HCT116 (cell line): ENCODE measurements around the gene WNK3. TPM values are rescaled to one million over a fixed set of nuclear protein-coding genes. Genes with fewer than 3 reads are reported as not detected.

Experiments
- ATAC-seq: fragments of 200-7000 bp; cut with Tn5 transposase; 2 replicates; pipeline ENCODE4 v1.9.1; 2020; ENCODE audit warnings: mild to moderate bottlenecking, moderate library complexity
- BruUV-seq: library from RNA; stranded (reverse); fragments of 400-500 nt; replicated peaks from 2 replicates; lab custom pipeline; 2021; lab: Mats Ljungman, UMichigan
- CTCF ChIA-PET: fragments of 300-600 bp; sonication (Branson Sonifier 250); formaldehyde crosslinking; loops from one replicate; lab custom pipeline; 2021; ENCODE audit warnings: antibody characterized with exemption; lab: Charles Lee
- POLR2A ChIA-PET: fragments of 300-600, 350-600 bp; sonication (Branson Sonifier 250); formaldehyde crosslinking; loops from one replicate; lab custom pipeline; 2021; ENCODE audit warnings: antibody characterized with exemption; lab: Charles Lee
- RAD21 ChIA-PET, 2 experiments: fragments of 300-600 bp; sonication (Branson Sonifier 250); formaldehyde crosslinking; loops; one replicate each; lab custom pipeline; 2023; ENCODE audit warnings: low total read pairs in 2 of 2; ENCODE audit not compliant: uncharacterized antibody in 2 of 2, unreplicated experiment in 2 of 2, low non-redundant PET in 1 of 2; lab: Charles Lee
- DNase-seq: peaks from one replicate; pipeline ENCODE4 v3.0.0-alpha.2; 2010; ENCODE audit warnings: low read depth, low spot score
- H2AFZ ChIP-seq: fragments of 200-600 bp; shearing (Covaris generic), sonication (generic); 2 replicates; pipeline ENCODE4 v1.6.1; 2017; ENCODE audit warnings: low read depth, mixed run types, mixed read lengths, antibody characterized with exemption, low read length; ENCODE audit not compliant: poor library complexity, severe bottlenecking
- H3K27ac ChIP-seq: 2 replicates; pipeline ENCODE4 v1.5.1; 2012; ENCODE audit warnings: low read depth, low read length
- H3K27me3 ChIP-seq: fragments of 200-600 bp; sonication (generic); 2 replicates; pipeline ENCODE4 v1.6.1; 2016; ENCODE audit warnings: mixed run types, low read length, mixed read lengths; ENCODE audit not compliant: insufficient read depth
- H3K36me3 ChIP-seq, 2 experiments: fragments of 200-500 bp in 1 of 2; fragments of 200-600 bp in 1 of 2; sonication (Bioruptor generic) in 1 of 2; sonication (generic) in 1 of 2; 2 replicates each; pipeline versions ENCODE4 v1.5.1 to v1.6.1; 2014 to 2016; ENCODE audit warnings: low read length in 2 of 2, inconsistent platforms in 1 of 2, mixed read lengths in 1 of 2, mixed run types in 1 of 2; ENCODE audit not compliant: insufficient read depth in 2 of 2, control insufficient read depth in 1 of 2
- H3K4me1 ChIP-seq, 2 experiments: fragments of 200-600 bp in 1 of 2; sonication (generic) in 1 of 2; 2 replicates each; pipeline versions ENCODE4 v1.5.1 to v1.6.1; 2012 to 2017; ENCODE audit warnings: low read length in 2 of 2, inconsistent platforms in 1 of 2, mild to moderate bottlenecking in 1 of 2, mixed read lengths in 1 of 2, mixed run types in 1 of 2, moderate library complexity in 1 of 2; ENCODE audit not compliant: insufficient read depth in 2 of 2, control insufficient read depth in 1 of 2
- H3K4me2 ChIP-seq: fragments of 200-600 bp; sonication (generic); 2 replicates; pipeline ENCODE4 v1.6.1; 2017; ENCODE audit warnings: mixed run types, low read length, mixed read lengths
- H3K4me3 ChIP-seq, 2 experiments: fragments of 200-600 bp in 1 of 2; sonication (generic) in 1 of 2; replicated peaks in 1 of 2; 2 replicates each; pipeline ENCODE4 v1.5.1; 2011 to 2016; ENCODE audit warnings: low read length in 2 of 2, control low read depth in 1 of 2, low read depth in 1 of 2, mild to moderate bottlenecking in 1 of 2, mixed read lengths in 1 of 2, mixed run types in 1 of 2
- H3K79me2 ChIP-seq: fragments of 200-600 bp; sonication (generic); 2 replicates; pipeline ENCODE4 v1.6.1; 2017; ENCODE audit warnings: mild to moderate bottlenecking, mixed run types, low read length, moderate library complexity, mixed read lengths; ENCODE audit not compliant: insufficient read depth
- H3K9ac ChIP-seq: fragments of 200-600 bp; sonication (generic); 2 replicates; pipeline ENCODE4 v1.6.1; 2016; ENCODE audit warnings: low read length, mixed read lengths
- H3K9me2 ChIP-seq: fragments of 200-600 bp; sonication (generic), shearing (Covaris generic); 2 replicates; pipeline ENCODE4 v1.6.1; 2017; ENCODE audit warnings: mixed run types, mild to moderate bottlenecking, moderate library complexity; ENCODE audit not compliant: insufficient read depth
- H3K9me3 ChIP-seq, 2 experiments: fragments of 200-500 bp in 1 of 2; fragments of 200-600 bp in 1 of 2; sonication (Bioruptor generic) in 1 of 2; sonication (generic) in 1 of 2; 2 replicates each; pipeline ENCODE4 v1.6.1; 2014 to 2017; ENCODE audit warnings: low read length in 2 of 2, mixed read lengths in 2 of 2, inconsistent platforms in 1 of 2, low read depth in 1 of 2, mild to moderate bottlenecking in 1 of 2, mixed run types in 1 of 2, moderate library complexity in 1 of 2; ENCODE audit not compliant: control insufficient read depth in 1 of 2, insufficient read depth in 1 of 2
- H4K20me1 ChIP-seq: fragments of 200-600 bp; sonication (generic), shearing (Covaris generic); 2 replicates; pipeline ENCODE4 v1.6.1; 2017; ENCODE audit warnings: mixed run types, mild to moderate bottlenecking, moderate library complexity; ENCODE audit not compliant: insufficient read depth
- CBX3 ChIP-seq: IDR thresholded peaks from 2 replicates; pipeline ENCODE4 v1.6.1; 2012; ENCODE audit warnings: low read depth
- CEBPB ChIP-seq: IDR thresholded peaks from 2 replicates; pipeline ENCODE4 v1.6.1; 2012; ENCODE audit warnings: low read depth
- EGR1 ChIP-seq: IDR thresholded peaks from 2 replicates; pipeline ENCODE4 v1.6.1; 2012; ENCODE audit warnings: low read depth
- EZH2phosphoT487 ChIP-seq: fragments of 200-600 bp; IDR thresholded peaks from 2 replicates; pipeline ENCODE4 v1.6.1; 2018; ENCODE audit warnings: antibody characterized with exemption, borderline replicate concordance
- FOSL1 ChIP-seq: IDR thresholded peaks from 2 replicates; pipeline ENCODE4 v1.6.1; 2012; ENCODE audit warnings: low read depth
- JUND ChIP-seq: IDR thresholded peaks from 2 replicates; pipeline ENCODE4 v1.6.1; 2012
- MAX ChIP-seq: IDR thresholded peaks from 2 replicates; pipeline ENCODE4 v1.6.1; 2012
- POLR2AphosphoS5 ChIP-seq: IDR thresholded peaks from 2 replicates; pipeline ENCODE4 v1.6.1; 2011; ENCODE audit warnings: mild to moderate bottlenecking, low read depth, low read length, moderate library complexity
- REST ChIP-seq: IDR thresholded peaks from 2 replicates; pipeline ENCODE4 v1.6.1; 2012; ENCODE audit warnings: low read depth
- YY1 ChIP-seq: IDR thresholded peaks from 2 replicates; pipeline ENCODE4 v1.6.1; 2011; ENCODE audit warnings: low read length, low read depth, moderate library complexity, mild to moderate bottlenecking; ENCODE audit not compliant: insufficient replicate concordance; ENCODE audit errors: extremely low read depth
- ZBTB33 ChIP-seq: IDR thresholded peaks from 2 replicates; pipeline ENCODE4 v1.6.1; 2011; ENCODE audit warnings: mild to moderate bottlenecking, low read length, moderate library complexity; ENCODE audit not compliant: insufficient replicate concordance; ENCODE audit errors: extremely low read depth
- ZFX ChIP-seq: fragments of 450-650 bp; IDR thresholded peaks from 2 replicates; pipeline ENCODE4 v1.6.1; 2017
- intact Hi-C: fragments of 100-400 bp; cut with micrococcal nuclease; formaldehyde crosslinking; loops from 2 replicates; pipeline ENCODE4 v1.10.0; 2022
- total RNA-seq: library from RNA; stranded (reverse); gene quantifications from one replicate; pipeline ENCODE4 v1.2.1, GENCODE V29; 2021; ENCODE audit not compliant: unreplicated experiment
- TF ChIP-seq, protein P1 (sequence below), 3 experiments: fragments of 200-600 bp in 1 of 3; sonication (generic) in 1 of 3; IDR thresholded peaks in 2 of 3; conservative IDR thresholded peaks in 1 of 3; 2 replicates each; pipeline ENCODE4 v1.5.1; 2012 to 2017; ENCODE audit warnings: low read depth in 2 of 3, low read length in 2 of 3, antibody characterized with exemption in 1 of 3, borderline replicate concordance in 1 of 3, control low read depth in 1 of 3, mild to moderate bottlenecking in 1 of 3, mixed read lengths in 1 of 3, mixed run types in 1 of 3, moderate library complexity in 1 of 3; ENCODE audit not compliant: insufficient read depth in 1 of 3

WNK3 gene
- total RNA-seq, 1 experiment from 2014 or later, result 0.05 TPM

GRCh38 chrX:54193085-54193821 is 164.6 kb downstream of the WNK3 start:
- no peaks in the 10 kb centered on the region for H3K9me3 ChIP-seq
- TF ChIP-seq FOSL1 (no peak), ZBTB33 (no peak), JUND (no peak), CBX3 (no peak), ZFX (no peak), YY1 (no peak), CEBPB (no peak), REST (no peak), MAX (no peak), EZH2phosphoT487 (no peak), EGR1 (no peak), POLR2AphosphoS5 (no peak)
- TF ChIP-seq, protein P1, sequence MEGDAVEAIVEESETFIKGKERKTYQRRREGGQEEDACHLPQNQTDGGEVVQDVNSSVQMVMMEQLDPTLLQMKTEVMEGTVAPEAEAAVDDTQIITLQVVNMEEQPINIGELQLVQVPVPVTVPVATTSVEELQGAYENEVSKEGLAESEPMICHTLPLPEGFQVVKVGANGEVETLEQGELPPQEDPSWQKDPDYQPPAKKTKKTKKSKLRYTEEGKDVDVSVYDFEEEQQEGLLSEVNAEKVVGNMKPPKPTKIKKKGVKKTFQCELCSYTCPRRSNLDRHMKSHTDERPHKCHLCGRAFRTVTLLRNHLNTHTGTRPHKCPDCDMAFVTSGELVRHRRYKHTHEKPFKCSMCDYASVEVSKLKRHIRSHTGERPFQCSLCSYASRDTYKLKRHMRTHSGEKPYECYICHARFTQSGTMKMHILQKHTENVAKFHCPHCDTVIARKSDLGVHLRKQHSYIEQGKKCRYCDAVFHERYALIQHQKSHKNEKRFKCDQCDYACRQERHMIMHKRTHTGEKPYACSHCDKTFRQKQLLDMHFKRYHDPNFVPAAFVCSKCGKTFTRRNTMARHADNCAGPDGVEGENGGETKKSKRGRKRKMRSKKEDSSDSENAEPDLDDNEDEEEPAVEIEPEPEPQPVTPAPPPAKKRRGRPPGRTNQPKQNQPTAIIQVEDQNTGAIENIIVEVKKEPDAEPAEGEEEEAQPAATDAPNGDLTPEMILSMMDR (IDR thresholded peaks at IDR 0.05 in 2 of 3, conservative IDR thresholded peaks at IDR 0.05 in 1 of 3; ENCODE audit: borderline replicate concordance in 1 of 3, insufficient read depth in 1 of 3, low read depth in 2 of 3, low read length in 2 of 3), result no peak
- TF ChIP-seq, all 23 proteins: peak for 0
- H3K36me3 ChIP-seq, result no peaks in the 10 kb centered on the region
- no TSS peak for BruUV-seq
- no peaks in the 10 kb centered on the region for H3K79me2 ChIP-seq
- H3K27ac ChIP-seq, result no peak overlapping the region
- H3K27me3 ChIP-seq, result no peaks in the 10 kb centered on the region
- H4K20me1 ChIP-seq, result no peaks in the 10 kb centered on the region
- DNase-seq (no peak), ATAC-seq (no peak)
- no peak overlapping the region for H3K9ac ChIP-seq
- intact Hi-C loops, result no loop called here
- no peak overlapping the region for H3K4me2 ChIP-seq
- no peaks in the 10 kb centered on the region for H3K4me1 ChIP-seq
- no peaks in the 10 kb centered on the region for H3K9me2 ChIP-seq
- H2AFZ ChIP-seq, result no peak overlapping the region
- CTCF ChIA-PET, result no interaction called here
- RAD21 ChIA-PET, result no interaction called here
- no peak overlapping the region for H3K4me3 ChIP-seq
- POLR2A ChIA-PET, result no interaction called here
